SJCRH30 (cell line): ENCODE results near the gene ICAM2. TPM values are rescaled to one million over a fixed set of nuclear protein-coding genes. Genes with fewer than 3 reads are reported as not detected.

Experiments
- DNase-seq, 2 experiments: peaks; one replicate each; pipeline ENCODE4 v3.0.0-alpha.2; 2015 to 2020
- H3K27ac ChIP-seq: fragments of 250-450 bp; sonication (Bioruptor Pico); 2 replicates; pipeline ENCODE4 v1.5.1; 2020; ENCODE audit warnings: mild to moderate bottlenecking, moderate library complexity
- H3K27me3 ChIP-seq: fragments of 250-450 bp; sonication (Bioruptor Pico); 2 replicates; pipeline ENCODE4 v1.5.1; 2020; ENCODE audit warnings: mild to moderate bottlenecking, moderate library complexity
- H3K36me3 ChIP-seq: fragments of 250-450 bp; sonication (Bioruptor Pico); 2 replicates; pipeline ENCODE4 v1.5.1; 2020; ENCODE audit warnings: mild to moderate bottlenecking, moderate library complexity
- H3K4me1 ChIP-seq: fragments of 250-450 bp; sonication (Bioruptor Pico); 2 replicates; pipeline ENCODE4 v1.5.1; 2020; ENCODE audit warnings: mild to moderate bottlenecking, moderate library complexity
- H3K4me3 ChIP-seq: fragments of 250-450 bp; sonication (Bioruptor Pico); 2 replicates; pipeline ENCODE4 v1.5.1; 2020; ENCODE audit warnings: mild to moderate bottlenecking, moderate library complexity
- H3K9me3 ChIP-seq: fragments of 250-450 bp; sonication (Bioruptor Pico); replicated peaks from 2 replicates; pipeline ENCODE4 v1.5.1; 2020; ENCODE audit warnings: mild to moderate bottlenecking, moderate library complexity
- total RNA-seq: library from RNA; depleted of rRNA; stranded (reverse); fragments of >200 nt; shearing (Covaris generic); gene quantifications from 2 replicates; pipeline ENCODE4 v1.2.3, GENCODE V29; 2014; rRNA removed

The ICAM2 gene
- total RNA-seq, 1 experiment from 2014 or later: 0.43 TPM

GRCh38 chr17:63967953-63968352, 52.5 kb downstream of the ICAM2 start:
- Histone ChIP-seq H3K4me3 (no peak overlapping the region), H3K36me3 (peaks cover 16% of the 10 kb centered on the region; the same call in 1 of the 2 replicates), H3K4me1 (no peaks in the 10 kb centered on the region), H3K9me3 (no peaks in the 10 kb centered on the region), H3K27ac (no peak overlapping the region), H3K27me3 (no peaks in the 10 kb centered on the region)
- DNase-seq: no peak

GRCh38 chr17:63966646-63967264, 53.7 kb downstream of the ICAM2 start:
- H3K9me3 ChIP-seq: no peaks in the 10 kb centered on the region
- H3K4me1 ChIP-seq: no peaks in the 10 kb centered on the region
- H3K36me3 ChIP-seq: peaks cover 11% of the 10 kb centered on the region; the same call in 1 of the 2 replicates
- no peak for DNase-seq
- H3K27me3 ChIP-seq: no peaks in the 10 kb centered on the region
- no peak overlapping the region for H3K4me3 ChIP-seq
- H3K27ac ChIP-seq: no peak overlapping the region

GRCh38 chr17:63963123-63963522, 57.3 kb downstream of the ICAM2 start:
- Histone ChIP-seq H3K27ac (no peak overlapping the region), H3K4me1 (no peaks in the 10 kb centered on the region)

GRCh38 chr17:63962298-63962744, 58.1 kb downstream of the ICAM2 start:
- Histone ChIP-seq H3K27me3 (no peaks in the 10 kb centered on the region), H3K27ac (no peak overlapping the region), H3K36me3 (no peaks in the 10 kb centered on the region; the same call in 1 of the 2 replicates), H3K4me1 (no peaks in the 10 kb centered on the region), H3K4me3 (no peak overlapping the region), H3K9me3 (no peaks in the 10 kb centered on the region)
- DNase-seq: no peak

More at GRCh38 chr17:63963123-63963522, 57.3 kb downstream of the ICAM2 start:
- Histone ChIP-seq H3K4me3 (no peak overlapping the region), H3K27me3 (no peaks in the 10 kb centered on the region), H3K9me3 (no peaks in the 10 kb centered on the region), H3K36me3 (peaks cover 2% of the 10 kb centered on the region; the same call in 1 of the 2 replicates)
- DNase-seq: no peak

- DNase-seq: peak; percentile 71 to 73
- Histone ChIP-seq H3K4me3 (no peak overlapping the region), H3K36me3 (peaks cover 1% of the 10 kb centered on the region; the same call in 1 of the 2 replicates), H3K27ac (no peak overlapping the region), H3K27me3 (no peaks in the 10 kb centered on the region), H3K4me1 (no peaks in the 10 kb centered on the region), H3K9me3 (no peaks in the 10 kb centered on the region)
Observed at GRCh38 chr17:63961355-63962212, 58.8 kb downstream of the ICAM2 start.

- Histone ChIP-seq H3K4me3 (no peak overlapping the region), H3K36me3 (peaks cover 3% of the 10 kb centered on the region; the same call in 1 of the 2 replicates), H3K4me1 (no peaks in the 10 kb centered on the region), H3K27me3 (no peaks in the 10 kb centered on the region), H3K27ac (no peak overlapping the region), H3K9me3 (no peaks in the 10 kb centered on the region)
- DNase-seq: no peak
Observed at GRCh38 chr17:63960430-63960829, 60.0 kb downstream of the ICAM2 start.

- no peak overlapping the region for H3K27ac ChIP-seq
- H3K9me3 ChIP-seq: no peaks in the 10 kb centered on the region
- H3K4me3 ChIP-seq: no peak overlapping the region
- no peaks in the 10 kb centered on the region for H3K27me3 ChIP-seq
- peaks cover 3% of the 10 kb centered on the region; the same call in 1 of the 2 replicates for H3K36me3 ChIP-seq
- DNase-seq: no peak
- no peaks in the 10 kb centered on the region for H3K4me1 ChIP-seq
Observed at GRCh38 chr17:63960006-63960405, 60.4 kb downstream of the ICAM2 start.

- Histone ChIP-seq H3K4me3 (no peak overlapping the region), H3K27me3 (no peaks in the 10 kb centered on the region), H3K4me1 (no peaks in the 10 kb centered on the region), H3K36me3 (0 out of 2 replicates have a peak, but pooled peaks cover 3% of the 10 kb centered on the region), H3K27ac (no peak overlapping the region), H3K9me3 (no peaks in the 10 kb centered on the region)
- DNase-seq: no peak
Observed at GRCh38 chr17:63956296-63956920, 64.0 kb downstream of the ICAM2 start.

GRCh38 chr17:63955791-63956190, 64.6 kb downstream of the ICAM2 start:
- Histone ChIP-seq H3K4me3 (no peak overlapping the region), H3K36me3 (0 out of 2 replicates have a peak, but pooled peaks cover 3% of the 10 kb centered on the region), H3K4me1 (no peaks in the 10 kb centered on the region), H3K9me3 (no peaks in the 10 kb centered on the region), H3K27me3 (no peaks in the 10 kb centered on the region), H3K27ac (no peak overlapping the region)
- DNase-seq: no peak

GRCh38 chr17:63955232-63955631, 65.2 kb downstream of the ICAM2 start:
- H3K4me3 ChIP-seq: no peak overlapping the region
- no peak overlapping the region for H3K27ac ChIP-seq
- no peaks in the 10 kb centered on the region for H3K9me3 ChIP-seq
- no peaks in the 10 kb centered on the region for H3K4me1 ChIP-seq
- no peaks in the 10 kb centered on the region for H3K27me3 ChIP-seq
- 0 out of 2 replicates have a peak, but pooled peaks cover 3% of the 10 kb centered on the region for H3K36me3 ChIP-seq
- no peak for DNase-seq

GRCh38 chr17:63954402-63955063, 65.9 kb downstream of the ICAM2 start:
- H3K9me3 ChIP-seq: no peaks in the 10 kb centered on the region
- no peaks in the 10 kb centered on the region for H3K4me1 ChIP-seq
- H3K27me3 ChIP-seq: no peaks in the 10 kb centered on the region
- H3K27ac ChIP-seq: no peak overlapping the region
- H3K36me3 ChIP-seq: 0 out of 2 replicates have a peak, but pooled peaks cover 3% of the 10 kb centered on the region
- no peak for DNase-seq
- no peak overlapping the region for H3K4me3 ChIP-seq

Other genes with a start within 250 kb of the ICAM2 start
- 49.8 and 54.9 TPM in 2 replicates for gene CCDC47, start 247.0 kb downstream of the ICAM2 start, total RNA-seq
- 64.5 and 78.7 TPM in 2 replicates for gene DDX42, start 246.5 kb downstream of the ICAM2 start, total RNA-seq
- 52.7 and 64.8 TPM in 2 replicates for gene PSMC5, start 193.2 kb downstream of the ICAM2 start, total RNA-seq
- gene FTSJ3, start 193.0 kb downstream of the ICAM2 start, total RNA-seq: 34.9 and 35.1 TPM in 2 replicates
- gene SMARCD2, start 177.9 kb downstream of the ICAM2 start, total RNA-seq: 35.7 and 38.5 TPM in 2 replicates
- gene CSH2, start 147.0 kb downstream of the ICAM2 start, total RNA-seq: not detected in 2 replicates
- gene GH2, start 138.7 kb downstream of the ICAM2 start, total RNA-seq: not detected in 2 replicates
- not detected in 2 replicates for gene CSH1, start 124.1 kb downstream of the ICAM2 start, total RNA-seq
- not detected in 2 replicates for gene CSHL1, start 109.4 kb downstream of the ICAM2 start, total RNA-seq
- not detected in 2 replicates for gene GH1, start 101.8 kb downstream of the ICAM2 start, total RNA-seq
- 0.48 and 1.2 TPM in 2 replicates for gene CD79B, start 88.3 kb downstream of the ICAM2 start, total RNA-seq
- 12.4 and 14.3 TPM in 2 replicates for gene SCN4A, start 47.7 kb downstream of the ICAM2 start, total RNA-seq
- 0.12 TPM in 1 of 2 replicates, not detected in the other for gene PRR29, start 22.3 kb downstream of the ICAM2 start, total RNA-seq
- 2.2 and 3.8 TPM in 2 replicates for gene ERN1, start 109.5 kb upstream of the ICAM2 start, total RNA-seq
- 35.5 and 36.2 TPM in 2 replicates for gene TEX2, start 242.6 kb upstream of the ICAM2 start, total RNA-seq